GM06990 (cell line): ENCODE data around the gene DCST1.

ENCODE experiments used
- DNase-seq: peaks from one replicate; pipeline ENCODE4 v3.0.0-alpha.2; 2011; ENCODE audit not compliant: insufficient read length; ENCODE audit errors: extremely low read depth
- H3K27me3 ChIP-seq: replicated peaks from 2 replicates; pipeline ENCODE4 v1.6.0; 2011; ENCODE audit warnings: low read length; ENCODE audit not compliant: control insufficient read depth, insufficient read depth
- H3K36me3 ChIP-seq: 2 replicates; pipeline ENCODE4 v1.5.1; 2011; ENCODE audit warnings: low read length; ENCODE audit not compliant: control insufficient read depth, insufficient read depth
- H3K4me3 ChIP-seq: replicated peaks from 2 replicates; pipeline ENCODE4 v1.5.1; 2011; ENCODE audit warnings: low read depth, mild to moderate bottlenecking, control low read depth, low read length
- CTCF ChIP-seq: IDR thresholded peaks from 2 replicates; pipeline ENCODE4 v1.5.1; 2011; ENCODE audit warnings: low read length, control low read depth, mild to moderate bottlenecking, inconsistent platforms; ENCODE audit not compliant: insufficient read depth, poor library complexity, severe bottlenecking

DCST1 gene

GRCh38 chr1:155050560-155051341 lies 17.1 kb downstream of the DCST1 start, which contains the start of gene ADAM15:
ADAM15 (plus strand) TSS chr1:155051316; CDS start chr1:155051387, 71 bp downstream.
- Histone ChIP-seq H3K27me3 (no peaks in the 10 kb centered on the region), H3K4me3 (peak within 1 kb of the TSS; percentile 61), H3K36me3 (no peaks in the 10 kb centered on the region)
- peak; percentile 79 for DNase-seq
- peak; percentile 95 for TF ChIP-seq CTCF

GRCh38 chr1:155051342-155051776 lies 17.7 kb downstream of the DCST1 start:
- H3K4me3 ChIP-seq = peak overlapping the region; percentile 61
- peak; percentile 12 for TF ChIP-seq CTCF
- no peak for DNase-seq

GRCh38 chr1:155051777-155052398 lies 18.3 kb downstream of the DCST1 start:
- H3K36me3 ChIP-seq = no peaks in the 10 kb centered on the region
- H3K4me3 ChIP-seq = peak overlapping the region; percentile 61
- H3K27me3 ChIP-seq = no peaks in the 10 kb centered on the region
- DNase-seq = peak; percentile 31
- no peak for TF ChIP-seq CTCF

More at GRCh38 chr1:155051342-155051776, 17.7 kb downstream of the DCST1 start:
- Histone ChIP-seq H3K27me3 (no peaks in the 10 kb centered on the region), H3K36me3 (no peaks in the 10 kb centered on the region)

- H3K4me3 ChIP-seq = peak overlapping the region; percentile 61
- H3K36me3 ChIP-seq = no peaks in the 10 kb centered on the region
- peak; percentile 49 for TF ChIP-seq CTCF
- no peaks in the 10 kb centered on the region for H3K27me3 ChIP-seq
- DNase-seq = no peak
Measured at GRCh38 chr1:155052439-155053395, 19.1 kb downstream of the DCST1 start.

- H3K36me3 ChIP-seq = no peaks in the 10 kb centered on the region
- DNase-seq = no peak
- H3K4me3 ChIP-seq = no peak overlapping the region
- no peak for TF ChIP-seq CTCF
- no peaks in the 10 kb centered on the region for H3K27me3 ChIP-seq
Measured at GRCh38 chr1:155053531-155054105, 20.0 kb downstream of the DCST1 start.
